Measurements from ENCODE around the gene PLXNA4. TPM values are rescaled to one million over a fixed set of nuclear protein-coding genes. Genes with fewer than 3 reads are reported as not detected.

Gene PLXNA4
- total RNA-seq, 2 experiments from 2014 or later: 1.2 to 1.4 TPM

- Mint-ChIP-seq H3K4me3 (no peak overlapping the region), H3K36me3 (ENCODE audit: low read depth) (no peaks in the 10 kb centered on the region), H3K4me1 (no peaks in the 10 kb centered on the region), H3K27me3 (peaks cover 32% of the 10 kb centered on the region), H3K9me3 (no peaks in the 10 kb centered on the region), H3K27ac (no peak overlapping the region)
- POLR2A ChIA-PET: no interaction called here
- no peak for DNase-seq
- CTCF ChIA-PET: no interaction called here
These were observed 198.3 kb downstream of the PLXNA4 start for GRCh38 chr7:132377703-132378584.

- ChIA-PET CTCF (no interaction called here), POLR2A (no interaction called here)
- Mint-ChIP-seq H3K36me3 (ENCODE audit: low read depth) (no peaks in the 10 kb centered on the region), H3K27me3 (peaks cover 27% of the 10 kb centered on the region), H3K4me3 (no peak overlapping the region), H3K9me3 (no peaks in the 10 kb centered on the region), H3K4me1 (no peaks in the 10 kb centered on the region), H3K27ac (no peak overlapping the region)
- DNase-seq: no peak
These were observed 199.3 kb downstream of the PLXNA4 start for GRCh38 chr7:132377015-132377414.

- ChIA-PET POLR2A (no interaction called here), CTCF (no interaction called here)
- H3K9me3 Mint-ChIP-seq: no peaks in the 10 kb centered on the region
- no peak for DNase-seq
- H3K27me3 Mint-ChIP-seq: peaks cover 23% of the 10 kb centered on the region
- no peaks in the 10 kb centered on the region for H3K36me3 Mint-ChIP-seq (ENCODE audit: low read depth)
- H3K4me3 Mint-ChIP-seq: no peak overlapping the region
- no peak overlapping the region for H3K27ac Mint-ChIP-seq
- H3K4me1 Mint-ChIP-seq: no peaks in the 10 kb centered on the region
These were observed 199.8 kb downstream of the PLXNA4 start for GRCh38 chr7:132376361-132377013.

GRCh38 chr7:132373879-132374278 is 202.4 kb downstream of the PLXNA4 start:
- no peaks in the 10 kb centered on the region for H3K9me3 Mint-ChIP-seq

GRCh38 chr7:132373041-132373440 is 203.2 kb downstream of the PLXNA4 start:
- no peak overlapping the region for H3K27ac Mint-ChIP-seq
- no peaks in the 10 kb centered on the region for H3K4me1 Mint-ChIP-seq
- ChIA-PET POLR2A (no interaction called here), CTCF (interaction anchor here (1.1 kb wide), 1 partner anchor 54 kb away, joined by 6 read pairs; no protein-coding TSS in a partner anchor)
- H3K36me3 Mint-ChIP-seq (ENCODE audit: low read depth): no peaks in the 10 kb centered on the region
- no peaks in the 10 kb centered on the region for H3K9me3 Mint-ChIP-seq
- peaks cover 17% of the 10 kb centered on the region for H3K27me3 Mint-ChIP-seq
- H3K4me3 Mint-ChIP-seq: no peak overlapping the region
- DNase-seq: no peak

More at GRCh38 chr7:132373879-132374278, 202.4 kb downstream of the PLXNA4 start:
- no peaks in the 10 kb centered on the region for H3K36me3 Mint-ChIP-seq (ENCODE audit: low read depth)
- H3K27me3 Mint-ChIP-seq: peaks cover 17% of the 10 kb centered on the region
- H3K4me3 Mint-ChIP-seq: no peak overlapping the region
- ChIA-PET CTCF (interaction anchor here (1.1 to 1.6 kb wide), 2 partner anchors 55 to 207 kb away, joined by 5 to 6 read pairs; no protein-coding TSS in a partner anchor), POLR2A (no interaction called here)
- DNase-seq: no peak
- no peaks in the 10 kb centered on the region for H3K4me1 Mint-ChIP-seq
- H3K27ac Mint-ChIP-seq: no peak overlapping the region

- Mint-ChIP-seq H3K4me3 (no peak overlapping the region), H3K4me1 (no peaks in the 10 kb centered on the region), H3K27ac (no peak overlapping the region), H3K27me3 (peaks cover 12% of the 10 kb centered on the region), H3K9me3 (no peaks in the 10 kb centered on the region), H3K36me3 (ENCODE audit: low read depth) (no peaks in the 10 kb centered on the region)
- DNase-seq: no peak
- POLR2A ChIA-PET: no interaction called here
- CTCF ChIA-PET: no interaction called here
These were observed 204.3 kb downstream of the PLXNA4 start for GRCh38 chr7:132371948-132372347.

- POLR2A ChIA-PET: no interaction called here
- CTCF ChIA-PET: no interaction called here
- Mint-ChIP-seq H3K4me1 (no peaks in the 10 kb centered on the region), H3K27ac (no peak overlapping the region), H3K36me3 (ENCODE audit: low read depth) (no peaks in the 10 kb centered on the region), H3K9me3 (no peaks in the 10 kb centered on the region), H3K27me3 (peaks cover 3% of the 10 kb centered on the region), H3K4me3 (no peak overlapping the region)
- no peak for DNase-seq
These were observed 207.9 kb downstream of the PLXNA4 start for GRCh38 chr7:132368246-132368900.

- no peaks in the 10 kb centered on the region for H3K9me3 Mint-ChIP-seq
- ChIA-PET CTCF (no interaction called here), POLR2A (no interaction called here)
- peaks cover 5% of the 10 kb centered on the region for H3K27me3 Mint-ChIP-seq
- H3K4me3 Mint-ChIP-seq: no peak overlapping the region
- no peak overlapping the region for H3K27ac Mint-ChIP-seq
- no peak for DNase-seq
- H3K36me3 Mint-ChIP-seq (ENCODE audit: low read depth): no peaks in the 10 kb centered on the region
- H3K4me1 Mint-ChIP-seq: no peaks in the 10 kb centered on the region
These were observed 208.5 kb downstream of the PLXNA4 start for GRCh38 chr7:132367795-132368194.

GRCh38 chr7:132367004-132367403 is 209.3 kb downstream of the PLXNA4 start:
- Mint-ChIP-seq H3K27ac (no peak overlapping the region), H3K27me3 (peaks cover 6% of the 10 kb centered on the region), H3K4me1 (no peaks in the 10 kb centered on the region), H3K4me3 (no peak overlapping the region), H3K9me3 (no peaks in the 10 kb centered on the region), H3K36me3 (ENCODE audit: low read depth) (no peaks in the 10 kb centered on the region)
- ChIA-PET CTCF (no interaction called here), POLR2A (no interaction called here)
- no peak for DNase-seq

GRCh38 chr7:132364226-132364625 is 212.0 kb downstream of the PLXNA4 start:
- DNase-seq: no peak
- peaks cover 6% of the 10 kb centered on the region for H3K27me3 Mint-ChIP-seq
- no peak overlapping the region for H3K4me3 Mint-ChIP-seq
- H3K27ac Mint-ChIP-seq: no peak overlapping the region
- ChIA-PET CTCF (no interaction called here), POLR2A (no interaction called here)
- no peaks in the 10 kb centered on the region for H3K9me3 Mint-ChIP-seq
- no peaks in the 10 kb centered on the region for H3K36me3 Mint-ChIP-seq (ENCODE audit: low read depth)
- H3K4me1 Mint-ChIP-seq: no peaks in the 10 kb centered on the region

- H3K4me1 Mint-ChIP-seq: no peaks in the 10 kb centered on the region
- ChIA-PET POLR2A (no interaction called here), CTCF (no interaction called here)
- H3K9me3 Mint-ChIP-seq: no peaks in the 10 kb centered on the region
- no peak overlapping the region for H3K27ac Mint-ChIP-seq
- no peak for DNase-seq
- no peak overlapping the region for H3K4me3 Mint-ChIP-seq
- H3K36me3 Mint-ChIP-seq (ENCODE audit: low read depth): no peaks in the 10 kb centered on the region
- H3K27me3 Mint-ChIP-seq: peaks cover 15% of the 10 kb centered on the region
These were observed 214.2 kb downstream of the PLXNA4 start for GRCh38 chr7:132362059-132362458.

- Mint-ChIP-seq H3K4me1 (no peaks in the 10 kb centered on the region), H3K27me3 (peaks cover 16% of the 10 kb centered on the region), H3K4me3 (no peak overlapping the region), H3K36me3 (ENCODE audit: low read depth) (no peaks in the 10 kb centered on the region), H3K27ac (no peak overlapping the region), H3K9me3 (no peaks in the 10 kb centered on the region)
- no peak for DNase-seq
- ChIA-PET CTCF (no interaction called here), POLR2A (no interaction called here)
These were observed 215.1 kb downstream of the PLXNA4 start for GRCh38 chr7:132361146-132361545.

GRCh38 chr7:132359743-132360142 is 216.5 kb downstream of the PLXNA4 start:
- CTCF ChIA-PET: no interaction called here

More at GRCh38 chr7:132359743-132360142, 216.5 kb downstream of the PLXNA4 start:
- no peak overlapping the region for H3K4me3 Mint-ChIP-seq
- H3K36me3 Mint-ChIP-seq (ENCODE audit: low read depth): no peaks in the 10 kb centered on the region
- POLR2A ChIA-PET: no interaction called here
- no peaks in the 10 kb centered on the region for H3K4me1 Mint-ChIP-seq
- no peak overlapping the region for H3K27ac Mint-ChIP-seq
- DNase-seq: no peak
- H3K9me3 Mint-ChIP-seq: no peaks in the 10 kb centered on the region
- peaks cover 13% of the 10 kb centered on the region for H3K27me3 Mint-ChIP-seq
